GM21423 (cell line): Measurements from ENCODE around the gene YBX3.
"Not testable (repeated sequence)": the region's sequence is repeated elsewhere in the genome, so short reads cannot be mapped to it uniquely, and the experiment has no call there.

Source experiments
- ATAC-seq: cut with Tn5 transposase; IDR thresholded peaks from one replicate; pipeline ENCODE4 v1.9.1; 2021; ENCODE audit warnings: mild to moderate bottlenecking, moderate library complexity; ENCODE audit not compliant: unreplicated experiment

Gene YBX3

GRCh38 chr12:10722905-10723746 is at the start of gene YBX3:
TSS of gene YBX3 (minus strand) at chr12:10723323. CDS start at chr12:10723111, 212 bp downstream.
- ATAC-seq = peak; percentile 38

- no peak for ATAC-seq
Observed at GRCh38 chr12:10771132-10771733, 48.1 kb upstream of the YBX3 start.

- no peak for ATAC-seq
Observed at GRCh38 chr12:10759657-10760056, 36.5 kb upstream of the YBX3 start.

- no peak for ATAC-seq
Observed at GRCh38 chr12:10756194-10756593, 33.1 kb upstream of the YBX3 start.

- no peak for ATAC-seq
Observed at GRCh38 chr12:10753059-10753458, 29.9 kb upstream of the YBX3 start.

- ATAC-seq = no peak
Observed at GRCh38 chr12:10750385-10750727, 27.2 kb upstream of the YBX3 start.

GRCh38 chr12:10749700-10750384 is 26.7 kb upstream of the YBX3 start:
- peak; percentile 95 for ATAC-seq

- no peak for ATAC-seq
Observed at GRCh38 chr12:10747730-10748129, 24.6 kb upstream of the YBX3 start.

- ATAC-seq = not testable (repeated sequence)
Observed at GRCh38 chr12:10743420-10743819, 20.3 kb upstream of the YBX3 start.

- ATAC-seq = no peak
Observed at GRCh38 chr12:10741845-10742244, 18.7 kb upstream of the YBX3 start.

- ATAC-seq = no peak
Observed at GRCh38 chr12:10740182-10740581, 17.1 kb upstream of the YBX3 start.

GRCh38 chr12:10739157-10740118 is 16.3 kb upstream of the YBX3 start:
- ATAC-seq = no peak

GRCh38 chr12:10737249-10737648 is 14.1 kb upstream of the YBX3 start:
- ATAC-seq = no peak

- no peak for ATAC-seq
Observed at GRCh38 chr12:10736463-10736862, 13.3 kb upstream of the YBX3 start.

- no peak for ATAC-seq
Observed at GRCh38 chr12:10735428-10735827, 12.3 kb upstream of the YBX3 start.

- no peak for ATAC-seq
Observed at GRCh38 chr12:10732549-10732948, 9.4 kb upstream of the YBX3 start.

- no peak for ATAC-seq
Observed at GRCh38 chr12:10732066-10732465, 8.9 kb upstream of the YBX3 start.

- no peak for ATAC-seq
Observed at GRCh38 chr12:10730559-10730958, 7.4 kb upstream of the YBX3 start.

- ATAC-seq = no peak
Observed at GRCh38 chr12:10728091-10728490, 5.0 kb upstream of the YBX3 start.

GRCh38 chr12:10726945-10727344 is 3.8 kb upstream of the YBX3 start:
- no peak for ATAC-seq

GRCh38 chr12:10725003-10725402 is 1.9 kb upstream of the YBX3 start:
- no peak for ATAC-seq
